Left renal pelvis (tissue), 4 donors: ENCODE measurements around the gene EHBP1. TPM values are rescaled to one million over a fixed set of nuclear protein-coding genes. Genes with fewer than 3 reads are reported as not detected.
"Not testable (repeated sequence)": the region's sequence is repeated elsewhere in the genome, so short reads cannot be mapped to it uniquely, and the experiment has no call there.

Experiments used
- DNase-seq, 4 donors: peaks; one replicate each; pipeline ENCODE4 v3.0.0-alpha.2; 2013; ENCODE audit warnings: low read depth in 4 of 4, low spot score in 3 of 4
- polyA plus RNA-seq, 4 donors: library from polyadenylated mRNA; unstranded; fragments of 120-200 nt; gene quantifications; one replicate each; pipeline ENCODE4 v1.2.1, GENCODE V29; 2013; ENCODE audit not compliant: insufficient read length in 4 of 4

The EHBP1 gene
- polyA plus RNA-seq, 4 donors, result 45.0 to 95.9 (median 55.6) TPM

GRCh38 chr2:63058144-63058920 is 352.8 kb downstream of the EHBP1 start:
- DNase-seq, result no peak

GRCh38 chr2:63058921-63059792 is 353.6 kb downstream of the EHBP1 start:
- DNase-seq, result no peak

GRCh38 chr2:63059793-63060471 is 354.4 kb downstream of the EHBP1 start:
- DNase-seq, result no peak

GRCh38 chr2:63060472-63060991 is 355.0 kb downstream of the EHBP1 start:
- no peak for DNase-seq

GRCh38 chr2:63064197-63064596 is 358.7 kb downstream of the EHBP1 start:
- no peak for DNase-seq

- DNase-seq, result no peak
These were observed 359.1 kb downstream of the EHBP1 start for GRCh38 chr2:63064661-63065060.

GRCh38 chr2:63066265-63066664 is 360.8 kb downstream of the EHBP1 start:
- no peak for DNase-seq

GRCh38 chr2:63066838-63067237 is 361.3 kb downstream of the EHBP1 start:
- no peak for DNase-seq

GRCh38 chr2:63071664-63072063 is 366.2 kb downstream of the EHBP1 start:
- no peak for DNase-seq

- no peak for DNase-seq
These were observed 368.5 kb downstream of the EHBP1 start for GRCh38 chr2:63073994-63074393.

GRCh38 chr2:63074399-63074798 is 368.9 kb downstream of the EHBP1 start:
- DNase-seq, result not testable (repeated sequence)

GRCh38 chr2:63078852-63079606 is 373.5 kb downstream of the EHBP1 start:
- no peak for DNase-seq

- DNase-seq, result no peak
These were observed 375.9 kb downstream of the EHBP1 start for GRCh38 chr2:63081404-63081803.

GRCh38 chr2:63086687-63087086 is 381.2 kb downstream of the EHBP1 start:
- DNase-seq, result no peak

GRCh38 chr2:63092401-63092800 is 386.9 kb downstream of the EHBP1 start:
- DNase-seq, result no peak

- no peak for DNase-seq
These were observed 387.3 kb downstream of the EHBP1 start for GRCh38 chr2:63092857-63093256.

- no peak for DNase-seq
These were observed 388.0 kb downstream of the EHBP1 start for GRCh38 chr2:63093502-63093901.
